CD4-positive, alpha-beta T cell treated with Interleukin-17A for 1 hour (primary cell): ENCODE data around the gene SULT2B1.

Experiments
- DNase-seq: peaks from one replicate; pipeline ENCODE4 v3.0.0-alpha.2; 2020

Gene SULT2B1

DNA sequence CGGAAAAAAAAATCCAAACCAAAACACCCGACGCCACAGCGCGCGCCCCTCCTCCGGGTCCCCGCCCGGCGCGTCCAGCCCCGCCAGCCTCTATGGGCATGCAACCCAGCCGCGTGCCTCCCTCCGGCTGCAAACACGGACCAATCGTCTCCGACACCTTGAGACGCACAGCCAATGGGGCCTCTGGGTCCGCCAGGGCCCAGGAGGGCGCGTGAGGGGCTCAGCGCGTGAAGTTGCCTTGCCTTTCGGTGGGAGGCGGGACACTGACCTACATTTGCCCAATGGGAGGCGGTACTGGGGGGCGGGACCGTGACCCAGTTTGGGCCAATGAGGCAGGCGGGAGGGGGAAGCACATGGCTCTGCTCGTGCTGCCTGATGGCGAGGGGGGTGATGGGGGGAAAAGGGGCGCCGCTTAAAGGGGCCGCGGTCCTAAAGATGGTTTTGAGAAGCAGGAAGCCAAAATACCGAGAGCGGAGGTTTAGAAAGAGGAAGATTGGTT, 85.5 kb downstream of the SULT2B1 start:
- DNase-seq, result peak; percentile 100

DNA sequence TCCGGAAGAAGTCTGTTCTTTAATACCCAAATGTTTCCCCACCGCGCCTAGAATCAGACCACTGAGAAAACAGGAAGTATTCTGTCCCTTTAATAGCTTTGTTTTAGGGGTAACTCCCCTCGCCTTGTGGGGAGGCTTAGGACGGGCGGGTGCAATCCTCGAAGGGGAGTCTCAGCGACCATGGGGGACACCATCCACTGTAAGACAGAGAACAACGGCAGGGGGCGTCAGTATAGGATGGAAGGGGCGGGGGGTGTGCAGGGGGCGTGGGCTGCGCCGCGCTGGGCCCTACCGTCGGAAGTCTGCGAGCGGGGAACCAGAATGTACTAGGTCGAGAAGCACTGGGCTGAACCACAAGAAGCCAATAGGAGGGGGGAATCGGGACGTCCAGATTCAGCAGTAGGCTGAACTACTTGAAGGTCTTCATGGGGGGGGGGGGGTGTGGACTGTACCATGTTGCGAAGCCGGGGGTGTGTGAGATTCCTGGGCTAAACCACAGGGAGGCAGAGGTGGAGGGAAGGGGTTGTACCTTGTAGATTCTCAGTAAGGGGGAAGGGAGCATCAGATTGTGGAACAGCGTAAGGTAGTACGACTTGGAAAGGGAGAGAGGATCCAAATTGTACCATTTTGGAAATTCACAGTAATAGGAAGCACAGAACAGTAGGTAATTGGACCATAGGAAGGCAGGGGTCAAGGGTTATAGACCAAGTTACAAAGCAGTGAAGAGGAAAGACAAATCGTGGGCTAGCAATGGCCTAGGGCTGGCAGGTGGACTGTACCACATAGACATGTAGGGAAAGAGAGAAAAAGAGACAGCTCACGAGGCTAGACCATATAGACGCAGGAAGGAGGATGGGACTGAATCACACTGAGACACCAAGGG, 86.2 kb downstream of the SULT2B1 start:
- DNase-seq, result peak; percentile 95

DNA sequence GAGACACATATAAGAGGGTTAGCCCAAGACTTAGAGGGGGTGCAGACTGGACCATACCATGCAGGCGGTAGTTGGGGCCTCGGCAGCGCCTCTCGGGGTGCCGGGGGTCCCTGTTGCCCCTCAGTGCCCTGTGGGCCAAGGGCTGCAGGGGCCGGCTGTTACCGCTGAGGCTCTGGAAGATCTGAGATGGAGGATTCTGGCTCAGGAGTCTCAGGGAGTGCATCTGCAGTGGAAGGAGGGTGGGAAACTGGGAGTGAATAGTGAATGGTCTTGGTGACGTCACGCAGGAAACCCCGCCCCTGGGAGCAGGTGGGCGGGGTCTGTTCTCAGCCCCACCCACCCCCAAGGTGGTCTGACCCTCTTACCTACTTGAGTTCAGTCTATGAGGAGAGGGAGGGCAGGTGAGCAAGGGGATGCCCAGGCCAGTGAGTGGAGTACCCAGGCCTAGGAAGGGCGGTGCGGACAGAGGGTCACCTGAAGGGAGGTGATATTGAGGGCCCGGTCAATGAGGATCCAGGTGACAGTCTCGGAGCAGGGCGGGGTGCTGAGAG, 86.9 kb downstream of the SULT2B1 start:
- DNase-seq, result no peak

DNA sequence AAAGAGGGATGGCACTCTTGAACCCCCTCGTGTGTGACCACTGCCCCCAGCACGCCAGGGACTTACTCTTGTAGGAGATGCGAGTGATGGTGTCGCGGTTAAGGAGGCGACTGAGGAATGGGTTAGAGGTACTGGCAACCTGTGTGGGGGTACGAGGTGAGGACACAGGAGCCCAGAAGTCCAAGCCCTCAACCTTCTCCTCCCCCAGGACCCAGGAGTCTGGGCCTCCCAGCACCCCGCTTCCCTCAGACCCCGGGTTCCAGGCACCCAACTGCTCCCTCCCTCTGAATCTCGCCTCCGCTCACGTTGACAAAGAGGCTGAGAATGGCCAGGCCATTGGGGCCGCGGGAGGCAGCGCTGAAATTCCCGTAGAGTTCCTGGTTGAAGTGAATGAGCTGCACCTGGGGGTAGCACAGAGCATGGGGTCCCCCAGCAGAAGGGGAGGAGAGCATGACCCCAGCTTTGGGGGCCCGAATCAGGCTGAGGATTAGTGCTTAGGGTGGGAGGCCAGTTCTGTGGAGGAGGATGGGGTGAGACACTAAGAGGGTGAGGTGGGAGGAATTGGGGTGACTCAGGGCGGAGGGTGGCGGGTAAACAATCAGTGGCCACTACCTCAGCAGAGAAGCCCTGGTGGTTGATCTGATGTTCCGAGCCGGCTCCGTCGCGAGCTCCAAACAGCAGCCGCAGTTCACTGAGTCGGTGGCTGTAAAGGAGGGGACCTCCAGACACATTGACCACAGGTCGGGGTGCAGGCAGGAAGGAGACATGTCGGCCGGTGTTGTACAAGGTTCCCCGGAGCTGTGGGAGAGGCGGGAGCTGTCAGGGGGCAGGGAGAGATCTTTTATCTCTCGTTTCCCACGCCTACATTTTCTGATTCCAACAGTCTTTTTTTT, 87.8 kb downstream of the SULT2B1 start:
- DNase-seq, result peak; percentile 54

DNA sequence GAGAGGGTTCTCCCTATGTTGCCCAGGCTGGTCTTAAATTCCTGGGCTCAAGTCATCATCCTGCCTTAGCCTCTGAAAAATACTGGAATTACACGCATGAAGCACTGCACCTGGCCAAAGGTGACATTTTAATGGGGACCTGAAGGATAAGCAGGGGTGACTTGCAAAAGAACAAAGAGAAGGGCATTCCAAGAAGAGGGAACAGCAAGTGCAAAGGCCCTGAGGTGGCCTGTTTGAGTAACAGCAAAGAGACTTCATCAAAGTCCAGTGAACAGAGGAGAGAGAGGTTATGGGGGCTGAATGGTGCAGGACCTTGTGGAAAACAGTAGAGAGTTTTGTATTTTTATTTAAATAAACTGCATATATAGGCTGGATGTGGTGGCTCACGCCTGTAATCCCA, 89.9 kb downstream of the SULT2B1 start:
- DNase-seq, result no peak

DNA sequence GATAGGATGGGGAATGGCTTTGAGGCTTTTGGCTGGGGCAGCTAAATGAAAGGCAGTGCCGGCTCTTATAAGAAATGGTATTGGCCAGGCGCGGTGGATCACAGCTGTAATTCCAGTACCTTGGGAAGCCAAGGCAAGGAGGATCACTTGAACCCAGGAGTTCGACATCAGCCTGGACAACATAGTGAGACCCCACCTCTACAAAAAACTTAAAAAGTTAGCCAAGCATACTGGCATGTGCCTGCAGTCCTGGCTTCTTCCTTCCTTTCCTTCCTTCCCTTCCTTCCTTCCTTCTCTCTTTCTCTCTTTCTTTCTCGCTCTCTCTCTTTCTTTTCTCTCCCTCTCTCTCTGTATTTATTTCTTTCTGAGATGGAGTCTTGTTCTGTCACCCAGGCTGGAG, 90.9 kb downstream of the SULT2B1 start:
- no peak for DNase-seq

DNA sequence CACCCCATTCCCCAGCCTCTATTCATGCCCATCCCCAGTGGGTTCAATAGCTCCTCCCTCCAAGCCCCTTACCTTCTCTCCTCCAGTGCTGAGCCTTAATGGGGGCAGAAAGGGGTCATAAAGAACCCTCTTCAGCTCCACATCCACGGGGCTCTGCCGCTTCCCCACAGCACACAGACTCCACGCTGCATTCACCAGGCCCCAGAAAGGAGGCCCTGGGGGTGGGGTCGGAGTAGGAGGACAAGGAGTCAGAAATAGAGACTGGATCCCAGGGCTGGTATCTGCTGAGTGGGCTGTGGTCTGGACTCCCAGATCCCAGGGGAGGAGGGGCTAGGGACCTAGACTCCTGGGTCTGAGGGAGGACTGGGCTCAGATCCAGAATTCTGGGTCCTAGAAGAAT, 92.4 kb downstream of the SULT2B1 start:
- DNase-seq, result no peak

DNA sequence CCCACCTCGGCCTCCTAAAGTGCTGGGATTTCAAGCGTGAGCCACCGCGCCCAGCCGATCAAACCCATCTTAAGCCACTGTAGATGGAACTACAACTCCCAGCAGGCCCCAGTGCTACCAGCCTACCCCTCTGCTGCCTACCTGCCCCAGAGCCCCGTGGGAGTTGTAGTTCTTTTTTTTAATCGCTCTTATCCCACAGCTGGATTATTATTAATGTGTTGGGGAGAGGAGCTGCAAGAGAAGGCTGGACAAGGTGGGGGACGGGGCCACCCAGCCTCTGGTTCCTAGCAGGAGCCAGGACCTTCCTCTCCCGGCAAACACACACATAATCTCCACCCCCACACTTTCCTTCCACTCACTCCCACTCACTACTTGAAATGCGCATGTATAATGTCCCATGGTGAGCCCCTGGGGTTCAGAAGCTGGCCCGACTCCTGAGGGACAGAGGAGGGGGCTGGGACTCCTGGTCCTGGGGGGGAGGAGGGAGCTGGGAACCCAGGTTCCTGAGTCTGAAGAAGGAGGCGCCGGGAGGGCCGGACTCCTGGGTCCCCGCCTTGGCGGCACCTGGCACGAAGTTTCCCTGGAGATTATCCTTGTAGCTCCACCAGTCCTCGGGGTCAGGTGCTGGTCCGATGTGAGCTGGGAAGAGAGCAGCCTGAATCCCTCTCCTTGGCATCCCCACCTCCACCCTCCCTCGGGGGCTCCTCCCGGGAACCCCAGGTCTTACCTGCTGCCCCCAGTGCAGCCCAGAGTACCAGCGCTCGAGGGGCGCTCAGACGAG, 93.1 kb downstream of the SULT2B1 start:
- DNase-seq, result peak; percentile 84

DNA sequence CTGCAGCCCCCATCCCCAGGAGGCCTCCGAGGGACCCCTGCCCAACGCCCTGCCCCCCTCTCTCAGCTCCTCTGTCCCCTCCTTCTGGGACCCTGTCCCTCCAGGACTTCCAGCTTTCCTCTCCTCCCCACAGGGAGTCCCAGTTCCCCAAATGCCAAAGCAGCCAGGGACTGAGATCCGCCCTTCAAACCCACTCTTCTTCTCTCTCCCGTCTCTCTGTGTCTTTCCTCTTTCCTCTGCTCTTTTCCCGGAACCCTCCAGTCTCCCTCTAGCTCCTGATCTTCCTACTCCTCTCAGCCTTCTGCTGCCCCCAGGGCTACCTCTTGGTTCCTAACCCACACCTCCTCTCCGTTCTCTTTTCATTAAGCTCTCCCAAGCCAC, 93.6 kb downstream of the SULT2B1 start:
- no peak for DNase-seq

DNA sequence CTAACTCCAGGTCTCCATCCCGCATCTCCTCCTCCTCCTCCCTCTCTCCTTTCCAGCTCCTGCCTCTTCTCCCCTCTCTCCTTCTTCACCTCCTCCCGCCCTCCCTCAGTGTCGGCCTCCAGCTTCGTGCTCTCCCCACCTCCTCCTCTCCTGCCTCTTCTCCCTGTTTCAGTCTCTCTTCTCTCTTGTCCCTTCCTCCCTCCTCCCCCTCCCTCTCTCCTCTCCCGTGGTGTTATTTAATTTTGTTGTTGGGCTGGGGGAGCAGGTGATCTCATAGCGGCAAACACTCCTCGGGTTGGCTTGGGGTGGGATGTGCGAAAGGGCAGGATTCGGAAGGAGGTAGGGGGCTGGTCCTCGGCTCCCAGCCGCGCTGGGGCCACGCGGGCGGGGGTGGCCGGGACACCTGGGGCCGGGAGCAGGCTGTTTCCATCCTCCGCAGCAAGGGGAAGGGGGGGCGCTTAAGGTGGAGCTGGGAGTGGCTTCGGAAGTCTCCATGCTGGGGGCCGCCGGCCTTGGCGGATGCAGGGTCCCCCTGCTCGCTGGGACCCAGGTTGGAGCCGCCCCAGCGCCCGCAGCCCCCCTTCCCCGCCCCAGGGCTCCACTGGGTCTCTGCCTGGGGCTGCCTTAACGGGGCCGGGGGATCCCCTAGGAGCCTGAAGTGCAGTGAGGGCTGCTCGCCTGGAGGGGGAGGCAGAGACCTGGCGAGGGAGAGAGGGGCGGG, 94.2 kb downstream of the SULT2B1 start, which contains the start of gene CA11:
TSS of gene CA11 (minus strand) at position 187 of the 721 bp plus-strand sequence. CDS start 555 bp downstream, outside the sequence.
- peak; percentile 96 for DNase-seq

DNA sequence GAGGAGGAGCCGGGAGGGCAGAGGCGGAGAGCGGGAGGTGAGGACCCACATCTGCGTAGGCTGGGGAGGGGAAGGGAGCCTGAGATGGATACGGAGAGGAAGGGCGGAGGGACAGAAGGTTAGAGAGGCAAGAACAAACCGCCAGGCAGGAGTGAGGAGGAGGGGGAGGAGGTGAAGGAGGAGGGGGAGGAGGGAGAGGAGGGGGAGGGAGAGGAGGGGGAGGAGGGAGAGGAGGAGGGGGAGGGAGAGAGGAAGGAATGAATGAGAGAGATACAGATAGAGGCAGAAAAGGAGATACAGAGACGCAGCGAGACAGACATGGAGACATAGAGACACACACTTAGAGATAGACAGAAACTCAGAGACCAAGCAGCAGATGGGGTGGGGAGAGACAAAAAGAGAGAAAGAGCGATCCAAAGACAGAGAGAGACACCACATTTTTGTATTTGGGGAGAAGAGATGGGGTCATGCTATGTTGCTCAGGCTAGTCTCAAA, 94.8 kb downstream of the SULT2B1 start:
- no peak for DNase-seq

DNA sequence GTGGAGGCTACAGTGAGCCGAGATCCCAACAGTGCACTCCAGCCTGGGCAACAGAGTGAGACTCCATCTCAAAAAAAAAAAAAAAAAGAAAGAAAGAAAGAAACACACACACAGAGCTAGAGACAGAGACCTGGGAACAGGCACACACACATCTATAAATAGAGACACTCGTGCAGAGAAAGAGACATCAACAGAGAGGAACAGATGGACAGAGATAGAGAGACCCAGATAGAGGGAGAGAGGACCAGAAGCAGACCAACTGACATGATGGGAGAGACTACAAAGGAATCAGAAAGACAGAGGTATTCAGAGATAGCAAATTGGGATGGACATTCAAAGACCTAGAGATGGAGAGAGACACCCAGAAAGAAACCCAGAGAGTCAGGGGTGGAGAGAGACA, 96.2 kb downstream of the SULT2B1 start:
- no peak for DNase-seq
